GM19328 (cell line): ENCODE measurements around the gene OSBP2.
"Not testable (repeated sequence)": the region's sequence is repeated elsewhere in the genome, so short reads cannot be mapped to it uniquely, and the experiment has no call there.

Experiments
- ATAC-seq: cut with Tn5 transposase; IDR thresholded peaks from one replicate; pipeline ENCODE4 v1.9.1; 2021; ENCODE audit warnings: mild to moderate bottlenecking, moderate library complexity; ENCODE audit not compliant: unreplicated experiment

OSBP2 gene

DNA sequence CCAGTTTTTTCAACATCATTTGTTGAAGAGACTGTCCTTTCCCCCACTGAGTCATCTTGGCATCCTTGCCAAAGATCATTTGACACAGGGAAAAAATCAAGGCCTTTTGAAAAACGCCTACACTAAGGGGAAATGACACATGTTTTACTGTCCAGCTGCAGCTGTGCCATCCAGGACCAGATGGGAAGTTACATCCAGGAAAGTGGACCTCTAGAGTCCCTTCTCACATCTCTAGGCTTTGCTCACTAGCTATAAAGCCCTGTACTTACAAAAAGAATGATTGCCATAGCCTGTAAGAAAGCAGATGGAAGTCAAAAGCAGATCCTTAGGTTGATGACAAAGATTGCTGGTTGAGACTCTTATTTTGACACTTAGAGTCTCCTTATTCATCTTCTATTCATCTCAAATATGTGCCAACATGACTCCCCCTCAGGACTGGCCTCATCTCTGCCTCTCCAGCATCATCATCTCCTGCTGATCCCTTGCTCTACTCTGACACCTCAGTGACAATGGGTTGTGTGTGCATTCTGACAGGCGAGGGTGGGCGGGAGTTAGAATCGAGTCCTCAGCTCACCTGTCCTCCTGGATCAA is 22.8 kb downstream of the OSBP2 start:
- no peak for ATAC-seq

DNA sequence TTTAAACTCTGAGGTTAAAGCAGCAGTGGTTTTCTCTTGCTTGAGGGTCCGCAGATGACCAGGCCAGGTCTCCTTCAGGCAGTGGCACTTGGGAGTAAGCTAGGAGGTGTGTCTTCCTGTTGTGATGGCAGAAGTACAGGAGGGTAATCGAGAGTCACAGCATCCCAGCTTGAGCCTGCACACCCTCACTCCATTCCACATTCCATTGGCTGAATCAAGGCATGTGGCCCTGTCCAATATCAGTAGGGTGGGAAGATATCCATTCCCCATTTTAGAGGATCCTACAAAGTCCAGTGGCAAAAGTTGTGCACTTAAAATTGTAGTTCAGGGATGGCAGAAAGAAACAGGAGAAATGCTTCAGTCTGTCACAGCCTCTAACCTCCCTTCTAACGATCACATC is 23.3 kb downstream of the OSBP2 start:
- ATAC-seq = no peak

DNA sequence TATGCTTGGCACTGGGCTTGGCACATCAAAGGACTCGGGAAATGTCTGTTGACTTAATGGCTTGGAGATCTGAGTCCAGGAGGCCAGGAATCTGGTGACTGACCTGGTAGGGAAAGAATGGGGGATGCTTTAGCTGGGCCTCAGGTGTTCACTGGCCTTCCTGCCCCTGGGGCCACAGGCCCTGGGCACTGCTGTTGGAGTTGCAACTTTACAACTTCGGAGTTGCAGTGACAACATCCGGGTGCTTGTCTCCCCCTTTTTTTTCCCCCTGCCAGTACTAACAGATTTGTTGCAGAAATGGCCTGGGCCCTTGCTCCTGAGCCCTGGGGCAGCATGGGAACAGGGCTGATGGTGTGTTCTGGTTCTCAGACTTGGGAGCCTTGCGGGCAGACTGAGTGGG is 23.8 kb downstream of the OSBP2 start:
- ATAC-seq = no peak

DNA sequence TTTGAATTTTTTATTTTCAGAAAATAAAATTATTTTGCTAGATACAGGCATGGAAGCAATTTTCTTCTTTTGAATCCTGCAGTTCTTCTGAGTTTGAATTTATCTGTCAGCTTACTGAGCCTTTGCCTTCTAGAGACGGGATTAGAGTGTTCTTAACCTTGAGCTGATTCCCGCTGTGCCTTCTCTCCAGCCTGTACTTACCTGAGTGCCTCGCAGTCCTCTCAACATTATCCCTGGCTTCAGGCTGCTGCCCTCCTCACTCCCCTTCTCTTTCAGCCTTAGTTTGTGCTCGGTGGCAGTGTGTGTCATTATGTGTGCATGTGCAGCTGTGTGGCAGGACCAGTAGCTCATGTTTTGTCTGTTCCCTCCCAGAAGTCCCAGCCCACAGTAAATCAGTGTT is 24.3 kb downstream of the OSBP2 start:
- ATAC-seq = no peak

DNA sequence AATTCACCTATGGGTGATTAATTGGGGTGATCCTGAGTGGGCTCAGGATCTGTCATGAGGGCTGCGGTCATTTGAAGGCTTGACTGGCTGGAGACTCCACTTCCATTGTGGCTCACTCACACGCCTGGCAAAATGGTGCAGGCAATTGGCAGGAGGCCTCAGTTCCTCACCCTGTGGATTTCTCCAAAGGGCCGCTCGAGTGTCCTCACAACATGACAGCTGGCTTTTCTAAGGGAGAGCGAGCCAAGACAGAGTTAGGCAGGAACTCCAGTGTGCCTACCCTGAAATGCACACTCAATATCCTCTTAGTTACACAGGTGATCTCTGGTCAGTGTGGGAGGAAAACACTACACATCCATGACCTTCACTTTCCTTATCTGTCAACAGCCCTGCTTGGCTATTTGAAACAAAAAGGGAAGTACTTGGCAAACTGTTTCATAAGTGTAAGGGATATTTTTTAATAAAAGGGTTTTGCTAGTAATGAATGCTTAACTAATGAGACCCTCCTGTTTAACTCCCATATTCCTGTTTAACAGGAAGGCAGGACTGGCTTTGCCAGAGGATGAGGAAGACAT is 25.7 kb downstream of the OSBP2 start:
- no peak for ATAC-seq

DNA sequence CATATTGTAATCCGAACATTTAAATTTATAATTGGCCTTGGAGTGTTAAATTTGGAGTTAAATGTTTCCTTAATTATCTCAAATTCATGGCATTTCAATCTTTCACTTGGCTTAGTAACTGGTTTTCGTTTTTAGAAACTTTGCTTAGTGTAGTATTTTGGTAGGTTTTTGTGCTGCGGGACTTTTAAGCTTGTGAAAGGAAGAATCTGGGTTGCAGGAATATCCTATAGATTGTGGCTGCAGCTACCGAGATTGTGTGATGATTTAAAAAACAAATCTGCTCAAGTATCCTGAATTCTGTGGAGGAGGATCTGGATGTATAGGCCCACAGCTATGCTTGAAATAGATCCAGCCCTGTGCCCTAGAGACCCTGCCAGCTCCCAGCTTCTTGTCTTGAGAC is 27.1 kb downstream of the OSBP2 start:
- ATAC-seq = no peak

DNA sequence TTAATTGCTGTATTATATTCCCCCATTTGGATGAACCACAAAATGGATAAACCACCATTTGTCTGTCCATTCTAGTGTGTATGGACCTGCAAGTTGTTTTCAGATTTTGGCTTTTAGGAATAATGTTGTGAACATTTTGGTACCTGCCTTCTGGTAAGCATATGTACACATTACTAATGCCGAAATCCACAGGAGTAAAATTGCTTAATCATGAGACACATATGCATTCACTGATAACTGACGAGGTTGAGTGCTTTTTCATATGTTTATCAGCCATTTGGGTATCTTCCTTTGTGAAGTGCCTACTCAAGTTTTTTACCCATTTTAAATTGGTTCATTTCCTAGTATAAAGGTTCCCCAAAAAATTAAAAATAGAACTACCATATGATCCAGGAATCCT is 34.2 kb downstream of the OSBP2 start:
- ATAC-seq = no peak

DNA sequence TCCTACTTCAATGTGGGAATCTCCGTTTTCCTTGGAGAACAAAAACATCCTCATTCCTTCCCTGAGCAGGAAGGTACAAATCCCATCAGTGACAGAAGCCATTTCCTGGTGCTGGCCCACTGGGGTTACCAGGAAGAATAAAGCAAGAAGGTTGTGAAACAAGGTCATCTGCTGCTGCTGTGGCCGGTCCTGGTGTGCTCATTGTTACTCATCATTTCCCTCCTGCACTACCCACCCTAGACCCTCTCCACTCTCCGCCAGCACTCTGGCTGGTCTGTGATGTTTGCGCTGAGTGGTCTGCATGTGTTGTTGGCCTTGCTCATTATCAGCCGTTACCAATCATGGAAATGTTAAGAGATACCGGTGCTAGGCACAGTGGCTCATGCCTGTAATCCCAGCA is 37.0 kb downstream of the OSBP2 start:
- ATAC-seq = no peak

DNA sequence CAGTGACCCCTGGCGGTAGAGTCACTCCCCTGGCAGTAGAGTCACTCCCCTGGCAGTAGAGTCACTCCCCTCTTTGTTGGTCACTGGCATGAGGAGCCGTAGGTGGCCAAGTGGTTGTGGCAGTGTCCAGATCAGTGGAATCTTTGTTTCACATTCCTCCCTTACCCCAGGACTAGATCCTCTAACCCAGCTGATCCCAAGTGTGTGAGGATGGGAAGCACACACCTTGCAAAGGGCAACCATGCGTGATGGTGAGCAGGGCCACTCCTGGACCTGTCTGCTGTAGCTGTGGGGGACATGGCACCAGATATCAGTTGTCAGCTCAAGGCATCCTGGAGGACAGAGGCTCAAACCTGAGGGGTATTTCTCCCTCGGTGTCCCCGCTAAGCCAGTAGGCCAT is 37.8 kb downstream of the OSBP2 start:
- ATAC-seq = no peak

DNA sequence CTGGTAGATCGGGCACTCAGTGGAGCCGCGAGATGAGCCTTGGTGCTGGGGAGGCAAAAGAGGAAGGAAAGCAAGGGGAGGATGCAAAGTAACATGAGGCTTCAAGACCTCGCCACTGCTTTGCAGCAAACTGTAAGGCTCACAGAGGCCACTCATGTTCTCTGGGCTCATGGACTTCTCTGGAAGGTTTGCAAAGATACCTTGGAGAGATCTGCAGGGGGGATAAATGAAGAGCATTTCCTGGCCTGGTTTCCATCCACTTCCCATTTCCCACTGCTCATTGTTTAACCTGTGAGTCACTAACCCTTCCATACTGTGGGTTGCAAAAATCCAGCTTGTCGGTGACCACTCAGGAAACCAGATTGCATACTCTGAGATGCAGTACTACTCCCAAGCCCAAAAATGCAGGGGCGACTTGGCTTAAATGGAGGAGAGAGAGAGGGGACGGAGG is 38.5 kb downstream of the OSBP2 start:
- no peak for ATAC-seq

DNA sequence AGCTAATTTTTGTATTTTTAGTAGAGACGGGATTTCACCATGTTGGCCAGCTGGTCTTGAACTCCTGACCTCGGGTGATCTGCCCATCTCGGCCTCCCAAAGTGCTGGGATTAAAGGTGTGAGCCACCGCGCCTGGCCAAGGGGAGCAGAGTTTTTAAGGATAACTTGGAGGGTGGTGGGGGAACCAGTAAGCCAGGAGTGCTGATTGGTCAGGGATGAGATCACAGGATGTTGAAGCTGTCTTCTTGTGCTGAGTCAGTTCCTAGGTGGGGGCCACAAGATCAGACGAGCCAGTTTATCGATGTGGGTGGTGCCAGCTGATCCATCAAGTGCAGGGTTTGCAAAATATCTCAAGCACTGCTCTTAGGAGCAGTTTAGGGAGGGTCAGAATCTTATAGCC is 45.3 kb downstream of the OSBP2 start:
- ATAC-seq = not testable (repeated sequence)

DNA sequence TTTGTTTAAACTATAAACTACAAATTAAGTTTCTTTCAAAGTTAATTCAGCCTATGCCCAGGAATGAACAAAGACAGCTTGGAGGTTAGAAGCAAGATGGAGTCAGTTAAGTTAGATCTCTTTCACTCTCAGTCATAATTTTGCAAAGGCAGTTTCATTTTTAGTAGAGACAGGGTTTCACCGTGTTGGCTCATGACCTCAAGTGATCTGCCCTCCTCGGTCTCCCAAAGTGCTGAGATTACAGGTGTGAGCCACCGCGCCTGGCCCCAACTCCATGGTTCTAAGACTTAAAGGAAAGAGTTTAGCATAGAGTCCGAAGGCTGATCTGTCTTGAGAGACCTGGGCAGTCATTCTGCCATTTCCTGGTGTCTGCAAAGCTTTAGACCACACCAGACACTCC is 45.8 kb downstream of the OSBP2 start:
- ATAC-seq = not testable (repeated sequence)

DNA sequence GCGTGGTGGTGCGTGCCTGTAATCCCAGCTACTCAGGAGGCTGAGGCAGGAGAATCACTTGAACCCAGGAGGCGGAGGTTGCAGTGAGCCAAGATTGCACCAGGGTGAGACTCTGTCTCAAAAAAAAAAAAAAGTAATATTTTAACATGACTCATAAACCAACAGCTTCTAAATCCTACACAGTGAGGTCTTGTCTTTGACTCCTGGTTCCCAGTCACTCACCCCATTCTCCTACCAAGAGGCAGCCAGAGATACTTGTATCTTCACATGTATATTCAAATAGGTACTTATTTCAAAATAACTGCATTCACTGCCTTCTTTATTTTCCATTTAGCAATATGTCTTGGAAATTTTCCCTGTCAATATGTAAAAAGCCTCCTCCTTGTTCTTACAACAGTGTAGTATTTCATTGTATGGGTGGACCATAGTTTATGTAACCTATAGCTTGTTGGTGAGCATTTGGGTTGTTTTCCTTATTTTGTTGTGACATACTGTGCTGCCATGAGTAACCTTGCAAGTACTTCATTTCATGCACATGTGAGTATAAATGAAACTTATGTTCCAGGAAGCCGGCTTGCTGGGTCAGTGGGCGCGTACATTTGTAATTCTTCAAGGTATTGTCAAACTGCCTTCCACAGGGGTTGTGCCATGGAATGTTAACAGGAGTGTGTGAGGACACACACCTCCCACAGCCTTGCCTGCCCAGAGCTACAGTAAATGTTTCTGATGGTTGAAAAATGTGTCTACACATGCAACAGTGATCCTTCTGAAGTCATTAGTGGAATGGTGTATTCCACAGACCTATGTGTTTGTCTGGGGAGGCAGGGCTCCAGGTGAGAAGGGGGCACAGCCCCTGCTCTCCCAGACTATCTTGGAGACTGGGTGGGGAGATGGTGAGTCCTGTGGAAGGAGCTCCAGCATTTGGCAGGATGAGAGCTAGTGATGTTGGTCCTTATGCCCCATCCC is 47.9 kb downstream of the OSBP2 start:
- ATAC-seq = no peak

DNA sequence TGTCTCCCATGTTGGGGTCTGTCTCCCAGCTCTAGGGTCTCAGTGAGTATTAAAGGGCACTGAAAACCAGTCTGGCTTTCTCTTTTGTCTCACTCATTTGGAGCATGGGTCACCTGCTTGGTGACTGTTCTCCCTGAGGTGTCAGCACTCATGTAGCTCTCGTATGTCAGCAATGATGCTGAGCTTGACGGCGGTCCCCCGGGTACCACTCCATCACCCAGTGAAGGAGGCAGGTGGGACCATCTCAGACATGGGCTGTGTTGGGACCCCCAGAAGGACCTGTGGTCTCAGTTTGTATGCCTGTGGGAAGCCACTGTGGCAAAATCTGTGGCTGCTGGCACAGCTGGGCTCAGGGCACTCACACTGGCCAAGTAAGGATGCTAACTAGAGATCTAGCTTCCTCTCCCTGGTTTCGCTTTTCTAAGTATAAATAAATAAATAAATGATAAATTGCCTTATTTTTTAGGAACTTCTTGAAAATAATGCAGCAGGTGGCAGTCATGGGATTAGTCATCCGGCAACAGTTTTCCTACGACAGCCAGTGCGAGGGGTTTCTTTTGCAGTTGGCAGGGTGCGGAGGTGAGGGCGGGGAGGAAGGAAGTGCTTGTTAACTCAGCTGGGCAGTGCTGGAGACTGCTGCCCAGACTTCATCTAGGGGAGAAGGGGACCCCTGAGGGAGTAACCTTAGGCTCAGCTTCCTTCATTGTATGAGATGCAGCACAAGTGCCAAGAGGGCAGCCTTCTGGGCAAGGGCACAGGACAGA is 48.8 kb downstream of the OSBP2 start:
- ATAC-seq = no peak

DNA sequence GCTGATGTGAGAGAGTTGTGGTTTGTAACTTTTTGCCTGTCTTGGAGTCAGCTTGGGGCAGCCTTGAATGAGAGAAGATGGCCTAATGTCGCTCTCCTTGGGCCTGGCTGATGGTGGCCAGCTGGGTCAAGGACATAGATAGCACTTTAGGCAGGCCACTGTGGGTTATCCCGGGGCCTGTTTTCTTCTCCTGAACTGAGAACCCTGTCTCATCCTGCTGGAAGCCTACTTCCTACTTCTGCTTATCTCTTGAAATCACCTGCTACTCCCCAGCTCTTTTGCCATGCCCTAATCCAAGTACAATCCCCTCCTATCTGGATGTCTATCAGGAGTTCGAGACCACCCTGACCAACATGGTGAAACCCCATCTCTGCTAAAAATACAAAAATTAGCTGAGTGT is 49.5 kb downstream of the OSBP2 start:
- ATAC-seq = no peak

DNA sequence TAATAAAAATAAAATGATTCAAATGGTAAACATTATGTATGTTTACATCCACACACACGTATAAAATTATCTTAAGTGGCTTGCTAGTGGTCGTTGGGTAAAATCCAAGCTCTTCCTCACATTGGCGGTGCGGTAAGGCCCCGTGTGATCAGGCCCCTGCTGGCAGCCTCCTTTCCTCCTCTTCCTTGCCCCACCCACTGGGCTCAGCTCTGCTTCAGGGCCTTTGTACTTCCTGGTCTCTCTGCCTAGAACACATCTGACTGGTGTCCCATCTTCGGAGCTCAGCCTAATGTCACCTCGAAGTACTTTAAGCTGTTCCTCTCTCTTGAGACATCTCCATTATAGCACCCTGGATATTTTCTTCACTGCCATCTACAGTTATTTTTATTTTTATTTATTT is 52.8 kb downstream of the OSBP2 start:
- ATAC-seq = no peak

DNA sequence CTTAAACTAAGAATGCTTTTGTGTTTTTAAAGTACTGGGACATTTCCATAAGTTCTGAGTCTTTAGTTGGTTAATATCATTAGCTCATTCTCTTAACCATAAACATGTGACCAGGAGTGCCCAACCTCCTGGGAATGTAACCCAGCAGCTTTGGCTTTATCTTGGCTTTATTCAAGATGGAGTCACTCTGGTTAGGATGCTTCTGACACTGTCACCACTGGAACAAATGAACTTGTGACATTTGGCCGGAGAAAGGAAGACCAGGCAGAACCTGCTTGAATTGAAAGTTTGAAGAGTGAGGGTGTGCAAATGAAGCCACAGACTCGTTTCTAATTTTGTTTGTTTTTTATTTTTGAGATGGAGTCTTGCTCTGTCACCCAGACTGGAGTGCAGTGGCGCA is 54.6 kb downstream of the OSBP2 start:
- ATAC-seq = no peak

DNA sequence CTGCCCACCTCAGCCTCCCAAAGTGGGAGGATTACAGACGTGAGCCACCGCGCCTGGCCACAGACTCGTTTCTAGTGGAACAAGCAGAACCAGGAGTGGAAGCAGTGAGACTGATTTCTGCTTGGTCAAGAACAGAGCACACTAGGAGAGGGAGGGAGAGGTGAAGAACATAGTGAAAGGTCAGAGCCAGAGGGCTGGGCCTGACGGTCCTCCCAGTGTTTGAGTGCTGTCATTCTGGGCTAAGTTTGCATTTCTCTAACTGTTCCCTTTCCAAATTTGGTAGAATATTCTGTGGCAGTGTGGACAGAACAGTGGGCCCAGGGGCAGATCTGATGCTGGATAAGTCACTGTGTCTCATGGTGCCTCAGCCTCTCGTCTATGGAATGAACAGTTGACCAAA is 55.2 kb downstream of the OSBP2 start:
- ATAC-seq = no peak

DNA sequence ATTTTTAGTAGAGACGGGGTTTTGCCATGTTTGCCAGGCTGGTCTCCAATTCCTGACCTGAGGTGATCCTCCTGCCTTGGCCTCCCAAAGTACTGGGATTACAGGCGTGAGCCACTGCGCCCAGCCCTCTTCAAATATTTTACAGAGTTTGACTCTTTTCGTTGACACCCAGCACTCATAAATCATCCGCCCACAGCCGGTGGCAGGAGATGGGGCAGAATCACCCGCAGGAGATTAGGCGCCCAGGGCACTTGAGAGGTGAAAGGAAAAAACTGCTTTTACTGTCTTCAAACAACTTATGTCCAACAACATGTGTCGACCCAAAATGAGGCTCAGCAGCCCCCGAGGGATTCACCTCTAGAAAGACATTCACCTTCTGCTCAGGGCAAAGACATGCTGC is 56.9 kb downstream of the OSBP2 start:
- ATAC-seq = no peak

DNA sequence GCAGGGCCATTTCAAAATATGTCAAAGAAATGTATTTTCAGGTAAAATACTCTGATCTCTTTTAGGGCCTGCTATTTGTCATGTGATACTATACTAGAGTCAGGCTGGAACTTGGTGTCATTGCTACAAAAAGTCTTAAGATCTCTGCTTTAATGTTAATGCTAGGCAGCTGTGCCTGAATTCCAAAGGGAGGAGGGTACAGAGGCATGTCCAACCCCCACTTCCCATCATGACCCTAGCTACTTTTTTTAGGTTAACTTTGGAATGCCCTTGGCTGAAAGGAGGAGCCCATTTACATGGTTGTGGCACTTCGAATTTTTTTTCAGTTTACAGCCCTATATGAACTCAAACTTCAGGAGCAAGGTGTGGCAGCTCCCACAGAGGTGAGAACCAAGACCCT is 58.1 kb downstream of the OSBP2 start:
- no peak for ATAC-seq

DNA sequence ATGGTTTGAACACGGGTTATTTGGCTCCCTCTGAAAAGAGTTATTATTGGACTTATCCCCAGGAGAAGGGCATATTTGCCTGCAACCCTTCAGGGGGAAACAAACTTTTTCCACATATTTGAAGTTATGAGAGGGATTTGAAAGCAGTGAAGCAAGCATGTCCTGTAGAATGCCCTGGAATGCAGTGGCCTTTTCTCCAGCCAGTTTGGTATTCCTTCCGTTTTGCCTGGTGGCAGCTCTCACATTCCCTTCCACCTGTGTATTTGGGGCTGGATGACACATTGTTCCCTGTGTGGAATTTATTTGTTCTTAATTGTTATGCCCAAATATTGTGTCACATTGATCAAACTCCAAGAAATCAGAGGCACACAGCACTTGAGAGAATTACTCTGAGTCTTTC is 59.0 kb downstream of the OSBP2 start:
- no peak for ATAC-seq
